ENCODE data around the gene NAA15.
"Not testable (repeated sequence)": the region's sequence is repeated elsewhere in the genome, so short reads cannot be mapped to it uniquely, and the experiment has no call there.

Gene NAA15

DNA sequence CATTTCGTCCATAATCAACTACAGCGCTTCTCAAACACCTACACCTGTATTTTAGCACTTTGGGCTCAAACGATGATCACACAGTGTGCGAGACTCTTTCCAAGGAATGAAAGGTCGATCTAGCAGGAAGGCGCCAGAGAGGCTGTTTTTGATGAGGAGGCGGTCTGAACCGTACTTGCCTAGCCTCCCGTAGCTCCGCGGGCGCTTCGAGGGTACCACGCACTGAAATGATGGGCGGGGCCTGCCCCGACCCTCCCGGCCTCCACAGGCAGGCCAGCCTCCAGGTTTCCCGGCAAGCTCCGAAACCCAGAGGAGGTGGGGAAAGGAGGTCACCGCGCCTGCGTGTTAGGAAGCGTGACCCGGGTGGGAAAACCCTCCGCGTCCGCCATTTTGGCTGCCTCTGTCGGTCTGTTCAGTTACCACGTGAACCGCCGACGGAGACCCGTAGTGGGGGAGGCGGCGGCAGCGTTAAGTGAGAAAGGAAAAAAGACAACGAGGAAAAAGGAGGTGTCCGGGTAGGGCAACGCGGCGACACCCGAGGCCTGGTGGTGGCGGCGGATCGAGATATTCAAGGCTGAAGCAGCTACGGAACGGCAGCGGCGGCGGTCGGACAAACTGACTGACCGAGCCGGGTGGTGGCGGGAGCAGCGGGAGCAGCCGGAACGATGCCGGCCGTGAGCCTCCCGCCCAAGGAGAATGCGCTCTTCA lies at the start of gene NAA15:
TSS of gene NAA15 (plus strand) at position 393 of the 708 bp plus-strand sequence. CDS start at position 666, 273 bp downstream.
- DNase-seq (ENCODE audit: extremely low read depth in 1 of 2, low read depth in 1 of 2): peak; percentile 95

DNA sequence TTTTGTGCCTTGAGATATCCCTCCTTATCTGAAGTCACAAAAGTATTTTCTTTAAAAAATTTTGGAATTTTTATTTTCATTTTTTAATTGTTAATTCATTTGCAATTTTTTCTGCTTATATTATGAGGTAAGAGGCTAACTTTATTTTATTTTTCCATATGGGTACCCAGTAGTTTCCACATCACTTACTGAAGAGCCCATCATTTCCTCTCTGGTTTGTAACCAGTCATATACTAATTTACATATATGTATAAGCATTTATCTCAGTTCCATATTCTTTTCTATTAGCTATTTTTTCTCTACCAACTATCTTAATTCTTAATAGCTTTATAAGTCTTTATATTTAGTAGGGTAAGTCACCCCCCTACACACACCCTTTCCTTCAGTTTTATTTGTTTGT lies 48.3 kb upstream of the NAA15 start:
- no peak for DNase-seq (ENCODE audit: extremely low read depth in 1 of 2, low read depth in 1 of 2)

DNA sequence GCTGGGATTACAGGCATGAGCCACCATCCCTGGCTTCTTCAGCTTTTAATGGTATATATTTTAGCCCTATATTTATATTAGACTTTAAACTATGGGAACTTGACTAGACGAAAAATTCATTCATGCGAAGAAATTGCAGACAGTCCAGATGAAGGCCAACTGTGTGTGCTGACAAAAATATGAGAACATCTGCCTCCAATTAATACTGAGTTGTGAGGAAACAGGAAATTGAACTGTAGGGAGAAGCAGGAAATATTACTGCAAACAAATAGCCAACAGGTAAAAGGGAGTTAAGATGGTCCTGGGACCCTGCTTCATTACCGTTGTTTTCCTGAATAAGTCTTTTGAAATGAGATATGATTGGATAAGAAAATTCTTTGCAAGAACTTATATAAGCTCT lies 47.6 kb upstream of the NAA15 start:
- DNase-seq (ENCODE audit: extremely low read depth in 1 of 2, low read depth in 1 of 2): no peak

DNA sequence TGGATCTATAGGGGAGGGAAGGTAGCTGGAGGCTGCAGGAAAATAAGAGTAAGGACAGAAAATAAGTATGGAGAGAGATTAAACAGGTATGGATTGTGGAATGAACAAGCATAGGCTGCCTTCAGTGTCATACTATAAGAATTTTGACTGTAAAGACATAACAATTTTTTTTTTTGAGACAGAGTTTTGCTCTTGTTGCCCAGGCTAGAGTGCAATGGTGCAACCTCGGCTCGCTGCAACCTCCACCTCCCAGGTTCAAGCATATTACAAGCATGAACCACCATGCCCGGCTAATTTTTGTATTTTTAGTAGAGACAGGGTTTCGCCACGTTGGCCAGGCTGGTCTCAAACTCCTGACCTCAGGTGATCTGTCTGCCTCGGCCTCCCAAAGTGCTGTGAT lies 45.7 kb upstream of the NAA15 start:
- DNase-seq (ENCODE audit: extremely low read depth in 1 of 2, low read depth in 1 of 2): not testable (repeated sequence)

DNA sequence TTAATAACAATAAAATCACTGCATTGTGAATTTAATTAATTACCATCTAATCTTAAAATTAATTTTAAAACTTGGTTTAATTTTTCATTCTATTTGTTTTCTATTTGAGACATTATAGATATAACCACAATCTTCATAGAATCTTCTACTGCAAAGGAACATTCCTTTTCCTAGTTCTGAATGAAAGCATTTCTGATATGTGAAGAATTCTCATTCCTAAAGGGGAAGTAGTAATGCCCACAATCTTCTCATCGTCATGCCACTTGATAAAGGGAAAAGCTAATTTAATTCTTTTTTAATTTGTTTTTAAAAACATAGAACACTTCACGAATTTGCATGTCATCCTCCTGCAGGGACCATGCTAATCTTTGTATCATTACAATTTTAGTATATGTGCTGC lies 45.0 kb upstream of the NAA15 start:
- DNase-seq (ENCODE audit: extremely low read depth in 1 of 2, low read depth in 1 of 2): no peak

DNA sequence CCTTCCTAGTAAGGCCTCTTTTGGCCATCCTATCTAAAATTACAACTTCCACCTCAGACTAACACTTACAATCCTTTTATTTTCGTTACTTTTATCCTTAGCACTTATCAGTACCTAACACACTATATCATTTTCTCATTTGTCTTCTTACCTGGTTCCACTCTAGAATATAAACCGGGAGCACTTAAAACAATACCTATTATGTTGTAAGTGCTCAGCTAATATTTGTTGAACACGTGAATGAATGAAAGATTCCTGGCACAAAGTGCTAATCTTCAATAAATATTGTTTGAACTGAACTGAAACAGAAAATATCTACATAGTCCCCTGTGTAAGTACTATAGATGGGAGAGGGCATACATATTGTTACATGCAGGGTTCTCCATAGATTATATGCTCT lies 35.7 kb upstream of the NAA15 start:
- DNase-seq (ENCODE audit: extremely low read depth in 1 of 2, low read depth in 1 of 2): no peak

DNA sequence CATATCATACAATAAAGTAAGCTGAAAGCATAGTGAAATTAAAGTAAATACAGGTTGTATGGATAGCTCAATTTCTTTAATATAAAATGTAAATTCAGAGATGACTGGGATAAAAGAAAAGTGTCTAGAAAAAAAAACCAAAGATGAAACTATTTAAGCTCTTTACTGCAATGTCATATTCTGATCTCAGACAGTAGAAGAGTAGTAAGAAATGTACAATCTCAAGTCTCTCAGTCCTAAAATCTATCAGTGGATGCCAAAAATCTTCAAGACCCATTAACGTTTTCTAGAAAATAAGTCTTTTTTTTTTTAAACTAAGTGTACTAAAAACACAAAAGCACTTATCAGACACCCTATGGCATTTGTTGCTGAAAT lies 35.1 kb upstream of the NAA15 start:
- DNase-seq (ENCODE audit: extremely low read depth in 1 of 2, low read depth in 1 of 2): no peak

DNA sequence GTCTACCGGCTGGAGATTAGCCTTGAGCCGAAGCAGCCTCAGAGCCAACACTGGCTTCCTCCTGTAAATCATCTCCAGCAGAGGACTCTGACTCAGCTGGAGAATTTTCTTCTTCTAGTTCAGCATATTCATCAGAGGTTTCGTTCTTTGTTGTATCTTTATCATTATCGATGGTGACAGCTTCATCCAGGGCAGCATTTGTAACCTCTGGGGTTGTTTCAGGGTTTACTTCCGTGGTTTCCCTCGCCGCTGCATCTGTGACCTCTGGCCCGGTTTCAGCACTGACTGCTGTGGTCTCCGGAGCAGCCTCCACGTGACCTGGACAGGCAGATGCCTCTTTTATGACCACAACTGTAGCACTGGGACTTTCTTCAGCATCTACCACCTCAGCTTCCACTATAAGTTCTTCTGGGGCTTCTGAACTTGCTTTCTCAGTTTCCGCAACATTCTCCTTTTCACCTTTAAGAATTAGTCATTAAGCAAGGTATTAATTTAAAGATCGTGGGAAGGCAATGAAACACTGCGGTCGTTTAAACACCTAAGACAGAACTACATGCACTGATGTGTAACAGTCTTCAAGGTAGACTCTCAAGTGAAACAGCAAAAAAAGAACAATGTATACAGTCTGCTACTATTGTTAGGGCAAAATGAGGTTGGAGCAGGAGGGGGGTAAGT lies 34.6 kb upstream of the NAA15 start:
- DNase-seq (ENCODE audit: extremely low read depth in 1 of 2, low read depth in 1 of 2): peak; percentile 28 to 38

DNA sequence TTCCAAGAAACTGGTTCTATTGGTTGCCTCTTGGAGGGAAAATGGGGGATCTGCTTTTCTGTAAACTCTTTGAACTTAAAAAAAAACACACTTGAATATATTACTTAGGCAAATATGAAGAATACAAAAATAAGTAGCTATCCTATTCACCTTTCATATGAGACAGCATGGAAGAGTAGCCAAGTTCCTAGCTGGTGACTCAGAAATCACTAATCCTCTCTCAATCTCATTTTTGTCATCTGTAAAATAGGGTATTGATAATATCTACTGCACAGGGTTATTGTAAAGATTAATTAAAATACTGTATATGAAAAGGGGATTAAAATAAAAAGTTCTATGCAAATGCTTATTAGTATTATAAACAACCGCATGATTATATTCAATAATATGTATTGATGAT lies 34.0 kb upstream of the NAA15 start:
- DNase-seq (ENCODE audit: extremely low read depth in 1 of 2, low read depth in 1 of 2): no peak

DNA sequence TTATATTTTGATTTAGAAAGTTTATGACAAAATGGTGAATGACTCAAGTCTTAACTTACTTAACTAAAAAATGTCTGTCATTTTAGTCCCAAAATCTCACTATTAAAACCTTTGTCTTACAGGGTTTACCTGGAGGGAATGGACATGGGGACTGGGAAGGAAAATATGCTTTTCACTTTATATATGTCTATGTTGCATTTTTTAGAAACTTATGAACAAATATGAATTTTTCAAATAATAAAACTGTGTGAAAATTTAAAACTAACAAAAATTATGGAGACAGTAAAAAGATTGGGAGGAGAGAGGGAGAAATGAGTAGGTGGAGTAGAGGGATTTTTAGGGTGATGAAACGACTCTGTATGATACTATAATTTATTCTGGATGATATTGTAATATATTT lies 27.5 kb upstream of the NAA15 start:
- DNase-seq (ENCODE audit: extremely low read depth in 1 of 2, low read depth in 1 of 2): no peak

DNA sequence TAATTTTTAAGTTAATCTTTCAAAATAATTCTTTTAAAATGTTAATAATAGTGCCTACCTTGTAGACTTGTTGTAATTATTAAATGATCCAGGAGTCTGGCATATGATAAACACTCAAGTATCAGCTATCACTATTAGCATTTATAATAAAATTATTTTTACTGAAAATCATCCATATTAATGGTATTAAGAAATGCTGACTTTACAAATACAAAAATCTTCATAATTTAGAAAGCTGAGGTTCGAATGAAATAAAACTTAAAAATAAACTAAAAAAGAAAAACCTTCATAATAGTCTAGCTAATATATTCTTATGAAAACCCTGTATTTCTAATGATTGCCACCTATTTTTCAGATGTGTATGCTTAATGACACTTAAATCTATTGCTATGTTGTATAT lies 26.5 kb upstream of the NAA15 start:
- no peak for DNase-seq (ENCODE audit: extremely low read depth in 1 of 2, low read depth in 1 of 2)

DNA sequence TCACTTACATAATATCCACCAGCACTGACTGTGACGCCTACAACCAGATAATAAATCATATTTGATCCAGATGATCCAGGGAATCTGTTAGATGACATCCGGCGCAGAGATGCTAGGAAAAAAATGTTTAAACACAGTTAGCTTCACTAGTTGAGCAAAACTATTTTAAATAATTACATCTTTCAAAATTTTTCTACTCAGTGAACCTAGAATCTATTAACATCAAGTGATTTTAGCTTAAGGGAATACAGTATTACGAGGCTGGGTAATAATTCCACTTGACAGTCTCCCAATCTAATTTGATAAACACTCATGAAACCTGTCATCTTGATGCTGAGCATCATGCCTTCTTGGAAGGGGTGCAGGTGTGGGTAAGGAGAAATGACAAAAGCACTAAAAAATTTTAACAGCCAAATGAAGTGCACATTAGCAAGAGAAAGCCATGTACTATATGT lies 26.0 kb upstream of the NAA15 start:
- DNase-seq (ENCODE audit: extremely low read depth in 1 of 2, low read depth in 1 of 2): no peak

DNA sequence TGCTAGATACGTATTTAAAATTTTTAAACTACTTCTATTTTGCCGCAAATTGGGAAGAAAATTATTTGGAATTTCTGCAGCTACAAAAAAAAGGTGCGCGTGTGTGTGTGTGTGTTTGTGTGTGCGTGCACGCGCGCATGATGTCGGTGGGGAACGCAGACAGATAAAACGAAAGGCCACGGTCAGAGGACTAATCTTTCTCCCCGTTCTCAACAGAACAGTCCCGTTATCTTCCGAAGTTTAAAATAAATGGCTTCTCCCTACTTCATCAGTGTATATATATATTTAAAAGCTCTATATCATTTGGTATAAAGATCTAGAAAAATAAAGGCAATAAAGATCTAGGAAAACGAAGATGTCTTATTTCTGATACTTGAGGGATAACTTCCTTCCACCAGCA lies 22.8 kb upstream of the NAA15 start:
- no peak for DNase-seq (ENCODE audit: extremely low read depth in 1 of 2, low read depth in 1 of 2)

DNA sequence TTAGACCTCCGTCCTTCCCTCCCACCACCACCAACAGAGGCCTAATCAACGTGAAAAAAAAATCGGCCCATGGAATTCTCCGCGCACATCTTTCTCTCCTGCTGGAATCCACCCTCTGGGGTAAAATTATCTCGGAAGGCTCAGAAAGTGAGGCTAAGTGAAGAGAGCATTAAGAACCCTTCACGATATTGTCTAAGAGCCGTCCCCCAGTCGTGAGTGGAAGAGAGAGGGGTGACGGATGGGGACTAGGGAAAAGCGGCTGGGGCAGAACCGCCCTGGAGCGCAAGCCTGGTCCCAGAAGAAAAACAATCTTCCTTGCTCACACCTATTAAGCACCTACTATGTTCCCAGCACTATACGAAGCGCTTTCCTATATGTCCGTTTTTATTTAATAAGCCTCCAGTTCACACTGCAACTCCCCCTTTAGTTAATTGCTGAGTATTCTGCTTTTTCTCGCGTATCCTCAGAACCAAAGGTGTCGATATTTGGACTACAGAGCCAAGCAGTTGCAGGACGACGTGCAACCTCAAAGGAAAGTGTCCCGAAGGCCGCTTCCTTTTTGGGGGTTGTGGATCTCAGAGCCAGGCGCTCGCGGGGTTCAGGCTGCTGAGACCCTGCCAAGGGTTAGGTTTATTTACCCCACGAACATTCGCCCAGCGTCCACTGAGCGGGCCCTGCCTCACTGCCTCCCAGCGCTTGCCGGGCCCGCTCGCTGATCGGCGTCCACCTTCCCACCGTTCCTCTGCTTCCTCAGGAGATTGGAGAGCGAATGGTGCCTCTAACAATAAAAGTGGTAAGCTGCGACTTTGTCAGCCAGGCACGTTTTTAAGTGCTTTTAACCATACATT lies 22.2 kb upstream of the NAA15 start:
- no peak for DNase-seq (ENCODE audit: extremely low read depth in 1 of 2, low read depth in 1 of 2)

DNA sequence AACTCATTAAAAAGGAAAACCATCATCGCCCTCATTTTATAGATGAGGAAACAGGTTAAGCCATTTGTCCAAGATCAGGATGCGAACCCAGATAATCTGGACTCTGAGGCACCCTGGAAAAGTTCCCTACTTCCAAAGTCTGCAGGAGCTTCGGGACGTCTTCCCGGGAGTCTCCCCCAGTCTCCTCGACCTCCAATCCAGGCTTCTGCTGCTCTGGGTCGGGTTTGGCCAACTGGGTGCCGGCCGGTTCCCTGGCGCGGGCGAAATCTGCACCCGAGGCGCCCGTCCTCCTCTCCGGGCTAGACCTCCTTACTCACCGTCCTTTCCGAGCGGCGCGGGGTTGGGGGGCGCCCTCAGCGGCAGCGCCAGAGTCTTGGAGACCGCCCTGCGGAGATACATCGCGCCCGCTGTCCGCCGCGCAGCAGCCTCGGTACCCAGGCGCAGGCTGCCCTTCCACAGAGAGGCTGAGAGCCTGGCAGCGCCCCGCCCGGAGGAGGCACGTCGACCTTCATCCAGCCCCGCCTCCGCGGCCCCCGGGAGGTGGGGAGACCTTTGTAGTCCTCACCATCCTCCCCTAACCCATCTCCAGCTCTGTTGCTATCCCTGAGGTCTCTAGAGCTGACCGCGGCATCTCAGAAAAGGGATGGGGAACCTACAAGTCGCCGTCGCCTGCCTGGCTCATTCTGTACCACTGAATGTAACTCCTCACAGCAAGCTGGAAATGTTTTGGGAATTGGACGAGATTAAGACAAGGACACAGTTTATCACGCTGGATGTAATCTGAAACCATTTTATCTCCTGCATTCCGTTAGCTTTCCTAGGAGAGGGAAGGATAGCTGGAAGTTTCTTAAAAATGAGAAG lies 21.3 kb upstream of the NAA15 start, which contains the start of gene MGARP:
TSS of gene MGARP (minus strand) at position 466 of the 861 bp plus-strand sequence. CDS start at position 399, 67 bp downstream.
- no peak for DNase-seq (ENCODE audit: extremely low read depth in 1 of 2, low read depth in 1 of 2)

DNA sequence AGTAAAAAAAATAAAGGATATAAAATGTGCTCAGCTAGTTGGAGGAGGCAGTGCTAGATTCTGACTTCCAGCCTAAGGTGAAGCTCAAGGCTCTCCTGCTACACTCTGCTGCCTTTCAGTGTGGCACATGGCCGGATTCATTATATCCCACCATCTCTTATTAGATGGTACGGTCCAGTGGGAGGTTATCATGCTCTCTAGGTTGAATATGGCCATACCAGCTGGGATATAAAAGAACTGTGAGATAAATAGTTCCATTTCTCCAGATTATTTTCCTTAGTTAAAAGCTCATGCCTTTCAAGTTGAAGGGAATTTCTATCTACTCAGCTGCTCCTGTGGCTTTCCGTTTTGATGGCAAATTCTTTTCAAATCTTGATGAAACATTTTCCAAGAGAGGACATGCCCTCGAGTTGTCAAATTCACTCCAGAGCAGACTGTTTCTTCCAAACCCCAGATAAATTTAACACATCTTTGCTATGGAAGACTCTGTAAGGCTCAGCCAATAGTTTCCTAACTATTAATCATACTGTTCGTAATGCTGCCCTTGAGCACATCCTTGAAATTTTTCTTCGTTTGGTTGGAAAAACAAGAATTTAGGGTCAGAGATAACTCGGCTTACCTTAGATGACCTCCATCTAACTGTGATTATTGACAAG lies 19.1 kb upstream of the NAA15 start:
- no peak for DNase-seq (ENCODE audit: extremely low read depth in 1 of 2, low read depth in 1 of 2)

DNA sequence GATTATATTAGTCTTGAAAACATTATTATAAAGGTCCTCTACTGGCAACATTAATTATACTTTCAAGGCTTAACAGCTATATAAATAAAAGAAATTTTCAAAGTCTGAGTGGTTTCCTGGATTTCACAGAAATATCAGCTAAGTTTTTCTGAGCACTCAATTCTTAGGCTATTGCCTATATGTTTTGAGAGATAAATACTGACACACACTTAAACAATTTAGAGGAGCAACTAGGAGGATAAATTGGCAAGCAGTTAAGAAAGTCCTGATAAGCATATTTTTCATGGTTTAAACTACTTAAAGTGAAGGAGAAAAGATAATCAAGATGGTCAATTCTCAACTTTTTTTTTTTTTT lies 18.6 kb upstream of the NAA15 start:
- DNase-seq (ENCODE audit: extremely low read depth in 1 of 2, low read depth in 1 of 2): no peak

DNA sequence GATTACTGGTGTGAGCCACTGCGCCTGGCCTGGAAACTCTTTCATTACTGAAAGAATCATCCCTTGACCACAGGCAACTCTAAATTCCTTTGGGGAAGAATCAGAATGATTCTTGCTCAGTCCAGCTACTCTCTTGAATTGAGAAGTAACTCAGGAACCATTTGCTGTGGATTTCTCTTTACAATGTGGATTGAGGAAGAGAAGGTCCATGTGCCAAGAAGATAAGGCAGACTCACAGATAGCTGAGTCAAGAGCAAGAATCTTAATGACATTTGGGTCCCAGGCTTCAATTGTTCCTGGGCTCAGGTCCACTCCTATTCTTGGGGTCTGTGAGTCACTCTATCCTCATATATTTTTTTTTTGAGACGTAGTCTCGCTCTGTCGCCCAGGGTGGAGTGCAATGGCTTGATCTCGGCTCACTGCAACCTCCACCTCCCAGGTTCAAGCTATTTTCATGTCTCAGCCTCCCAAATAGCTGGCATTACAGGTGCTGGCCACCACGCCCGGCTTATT lies 15.1 kb upstream of the NAA15 start:
- no peak for DNase-seq (ENCODE audit: extremely low read depth in 1 of 2, low read depth in 1 of 2)

DNA sequence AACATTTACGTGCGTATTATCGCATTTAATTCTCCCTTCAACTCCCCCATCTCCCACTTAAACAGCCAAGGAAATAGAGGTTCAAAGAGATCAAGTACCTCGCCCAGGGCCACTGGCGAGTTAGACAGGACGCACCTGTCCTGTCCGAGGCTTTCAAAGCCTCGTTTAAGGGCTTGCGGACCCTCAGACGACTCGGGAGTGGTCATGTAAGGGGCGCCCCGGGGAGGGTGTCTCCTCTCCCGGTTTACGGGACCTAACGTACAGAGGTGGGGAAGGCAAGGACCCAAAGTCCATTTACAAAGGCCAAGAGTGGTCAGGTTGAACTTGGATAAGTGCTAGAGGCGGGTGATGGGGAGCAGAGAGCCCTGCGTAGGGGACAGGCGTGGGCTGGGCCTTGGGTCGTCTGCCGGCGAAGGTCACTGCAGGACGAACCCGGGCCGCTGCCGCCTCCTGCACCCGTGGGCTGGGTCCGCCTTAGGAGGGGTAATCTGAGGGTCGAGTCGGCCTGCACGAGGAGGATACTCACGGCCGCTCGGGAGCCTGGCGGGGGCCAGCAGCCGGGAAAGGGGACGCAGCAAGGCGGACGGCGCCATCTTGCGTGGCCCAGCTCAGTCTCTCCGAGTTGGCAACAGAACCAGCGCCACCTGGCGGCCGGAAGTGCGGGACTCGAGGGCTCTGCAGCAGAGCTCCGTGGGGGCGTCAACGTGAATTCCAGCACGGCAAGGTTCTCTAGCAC lies 5.9 kb upstream of the NAA15 start:
- DNase-seq (ENCODE audit: extremely low read depth in 1 of 2, low read depth in 1 of 2): peak; percentile 96 to 100

All from activated CD8-positive, alpha-beta memory T cell treated with anti-CD3 and anti-CD28 coated beads for 1 hour (primary cell).